IPS-15b (cell line): ENCODE results near the gene HARBI1.
"Not testable (repeated sequence)": the region's sequence is repeated elsewhere in the genome, so short reads cannot be mapped to it uniquely, and the experiment has no call there.

Source experiments
- H3K27me3 ChIP-seq: one replicate; pipeline ENCODE4 v1.6.1; 2013; ENCODE audit warnings: low read length; ENCODE audit not compliant: control insufficient read depth, insufficient read depth
- H3K36me3 ChIP-seq: one replicate; pipeline ENCODE4 v1.6.1; 2013; ENCODE audit warnings: low read length; ENCODE audit not compliant: control insufficient read depth, insufficient read depth
- H3K4me1 ChIP-seq: one replicate; pipeline ENCODE4 v1.6.1; 2013; ENCODE audit warnings: mild to moderate bottlenecking, low read length; ENCODE audit not compliant: control insufficient read depth, insufficient read depth
- H3K4me3 ChIP-seq: one replicate; pipeline ENCODE4 v1.5.1; 2013; ENCODE audit warnings: low read depth, low read length
- H3K9ac ChIP-seq: one replicate; pipeline ENCODE4 v1.6.1; 2013; ENCODE audit warnings: low read depth, mild to moderate bottlenecking, low read length
- H3K9me3 ChIP-seq: one replicate; pipeline ENCODE4 v1.6.1; 2013; ENCODE audit warnings: mild to moderate bottlenecking, low read length; ENCODE audit not compliant: control insufficient read depth, insufficient read depth

The HARBI1 gene

DNA sequence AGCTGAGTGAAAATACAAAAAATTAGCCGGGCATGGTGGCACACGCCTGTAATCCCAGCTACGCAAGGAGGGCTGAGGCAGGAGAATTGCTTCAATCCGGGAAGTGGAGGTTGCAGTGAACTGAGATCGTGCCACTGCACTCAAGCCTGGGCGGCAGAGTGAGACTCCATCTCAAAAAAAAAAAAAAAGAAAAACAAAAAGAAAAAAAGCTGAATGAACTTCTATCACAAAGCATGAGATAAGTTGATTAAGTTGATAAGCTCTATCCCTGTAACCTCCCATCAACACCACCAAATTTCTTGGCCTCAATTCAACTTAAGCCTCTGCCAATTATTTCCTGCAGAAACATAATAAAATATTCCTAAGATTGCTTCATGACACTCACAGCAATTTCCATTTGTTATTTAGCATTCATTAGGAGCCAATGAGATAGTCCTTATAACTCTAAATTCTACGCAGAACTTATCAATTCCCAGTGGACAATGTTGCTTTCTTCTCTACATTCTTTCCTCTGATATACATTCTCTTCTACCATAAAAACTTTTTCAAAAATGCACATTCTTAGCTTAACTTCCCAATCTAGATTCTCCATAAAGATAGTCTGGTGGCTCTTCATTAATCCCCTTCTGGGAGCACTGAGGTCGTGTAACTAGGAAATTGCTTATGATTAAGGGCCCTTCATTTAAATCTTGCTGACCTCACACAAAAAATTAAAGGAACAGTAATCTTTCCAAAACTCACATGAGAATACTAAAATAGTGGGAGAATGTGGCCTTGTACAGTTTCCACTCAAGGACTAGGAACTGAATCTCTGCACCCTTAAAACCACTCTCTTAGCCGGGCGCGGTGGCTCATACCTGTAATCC is 26.1 kb downstream of the HARBI1 start:
- no peak overlapping the region for H3K4me3 ChIP-seq
- no peak overlapping the region for H3K9ac ChIP-seq
- H3K27me3 ChIP-seq, result no peaks in the 10 kb centered on the region
- no peaks in the 10 kb centered on the region for H3K9me3 ChIP-seq
- H3K4me1 ChIP-seq, result peaks cover 6% of the 10 kb centered on the region
- no peaks in the 10 kb centered on the region for H3K36me3 ChIP-seq

DNA sequence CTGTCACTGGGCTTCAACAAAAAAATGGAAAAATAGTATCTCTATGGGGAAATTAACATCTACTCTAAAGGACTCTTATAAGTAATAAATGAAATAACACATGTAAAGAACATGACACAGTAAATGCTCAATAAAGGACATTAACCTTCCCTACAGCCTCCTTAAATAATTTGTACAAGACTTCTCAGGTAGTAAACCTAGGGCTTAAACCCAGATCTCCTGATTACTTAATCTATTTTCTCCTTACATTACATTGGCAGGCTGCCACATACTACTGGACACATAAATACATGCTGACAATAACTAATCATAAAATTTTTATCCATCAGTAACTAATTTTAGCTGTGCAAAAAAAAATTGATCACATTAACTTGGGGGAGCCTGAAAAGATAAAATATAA is 28.1 kb downstream of the HARBI1 start:
- no peak overlapping the region for H3K9ac ChIP-seq
- no peaks in the 10 kb centered on the region for H3K9me3 ChIP-seq
- H3K36me3 ChIP-seq, result no peaks in the 10 kb centered on the region
- H3K4me3 ChIP-seq, result no peak overlapping the region
- H3K27me3 ChIP-seq, result no peaks in the 10 kb centered on the region
- no peaks in the 10 kb centered on the region for H3K4me1 ChIP-seq

- H3K9ac ChIP-seq, result no peak overlapping the region
- H3K9me3 ChIP-seq, result no peaks in the 10 kb centered on the region
- no peaks in the 10 kb centered on the region for H3K4me1 ChIP-seq
- no peak overlapping the region for H3K4me3 ChIP-seq
- H3K27me3 ChIP-seq, result no peaks in the 10 kb centered on the region
- H3K36me3 ChIP-seq, result no peaks in the 10 kb centered on the region
Measured at GRCh38 chr11:46588131-46588530, 28.9 kb downstream of the HARBI1 start.

DNA sequence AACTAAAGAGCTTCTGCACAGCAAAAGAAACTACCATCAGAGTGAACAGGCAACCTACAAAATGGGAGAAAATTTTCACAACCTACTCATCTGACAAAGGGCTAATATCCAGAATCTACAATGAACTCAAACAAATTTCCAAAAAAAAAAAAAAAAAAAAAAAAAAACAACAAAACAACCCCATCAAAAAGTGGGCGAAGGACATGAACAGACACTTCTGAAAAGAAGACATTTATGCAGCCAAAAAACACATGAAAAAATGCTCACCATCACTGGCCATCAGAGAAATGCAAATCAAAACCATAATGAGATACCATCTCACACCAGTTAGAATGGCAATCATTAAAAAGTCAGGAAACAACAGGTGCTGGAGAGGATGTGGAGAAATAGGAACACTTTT is 33.5 kb downstream of the HARBI1 start:
- H3K27me3 ChIP-seq, H3K4me3 ChIP-seq, H3K4me1 ChIP-seq, H3K36me3 ChIP-seq, H3K9me3 ChIP-seq, H3K9ac ChIP-seq: not testable (repeated sequence)

- H3K9ac ChIP-seq, result no peak overlapping the region
- H3K9me3 ChIP-seq, result no peaks in the 10 kb centered on the region
- H3K27me3 ChIP-seq, result no peaks in the 10 kb centered on the region
- H3K4me1 ChIP-seq, result no peaks in the 10 kb centered on the region
- no peaks in the 10 kb centered on the region for H3K36me3 ChIP-seq
- H3K4me3 ChIP-seq, result no peak overlapping the region
Measured at GRCh38 chr11:46582588-46582987, 34.4 kb downstream of the HARBI1 start.

DNA sequence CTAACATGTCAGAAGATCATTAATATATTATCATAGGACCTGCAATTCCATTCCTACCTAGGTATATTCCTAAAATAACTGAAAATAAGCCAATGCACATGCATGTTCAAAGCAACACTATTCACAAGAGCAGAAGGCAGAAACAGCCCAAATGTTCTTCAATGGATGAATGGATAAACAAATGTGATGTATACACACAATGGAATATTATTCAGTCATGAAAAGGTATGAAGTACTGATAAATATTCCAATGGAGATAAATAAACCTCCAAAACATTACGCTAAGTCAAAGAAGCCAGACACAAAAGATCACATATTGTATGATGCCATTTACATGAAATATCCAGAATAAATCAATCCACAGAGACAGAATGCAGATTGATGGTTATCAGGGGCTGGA is 40.0 kb downstream of the HARBI1 start:
- Histone ChIP-seq H3K4me3 (no peak overlapping the region), H3K27me3 (no peaks in the 10 kb centered on the region), H3K9me3 (no peaks in the 10 kb centered on the region), H3K36me3 (peaks cover under 1% of the 10 kb centered on the region), H3K4me1 (no peaks in the 10 kb centered on the region), H3K9ac (no peak overlapping the region)

- Histone ChIP-seq H3K9ac (no peak overlapping the region), H3K9me3 (no peaks in the 10 kb centered on the region), H3K4me1 (no peaks in the 10 kb centered on the region), H3K36me3 (peaks cover 2% of the 10 kb centered on the region), H3K4me3 (no peak overlapping the region), H3K27me3 (no peaks in the 10 kb centered on the region)
Measured at GRCh38 chr11:46574656-46575055, 42.4 kb downstream of the HARBI1 start.

DNA sequence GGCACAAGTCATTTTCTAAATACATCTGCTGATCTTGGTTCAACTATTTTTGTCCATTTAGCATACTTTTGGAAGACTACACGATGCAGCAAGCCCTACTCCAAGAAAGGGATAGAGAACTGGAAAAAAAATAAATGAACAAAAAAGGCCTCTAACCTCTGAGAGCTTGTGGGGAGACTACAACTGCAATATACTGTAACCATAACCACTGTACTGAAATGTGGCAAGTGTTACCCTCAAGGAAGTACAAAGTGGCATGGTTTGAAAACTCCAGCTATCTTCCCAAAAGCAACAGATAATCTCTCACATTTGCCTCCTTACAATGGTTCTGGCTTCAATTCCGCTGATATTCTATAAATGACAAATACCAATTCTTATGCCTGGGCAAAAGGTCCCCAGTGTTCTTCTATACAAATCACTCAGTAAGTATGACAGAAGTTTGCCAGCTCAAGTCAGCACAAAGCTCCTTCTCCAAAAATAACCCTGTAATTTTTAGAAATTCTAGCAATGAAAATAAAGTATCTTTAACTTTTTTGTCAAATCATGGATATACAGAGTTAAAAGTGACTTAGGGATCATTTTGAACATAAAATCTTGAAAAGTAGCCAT is 46.1 kb downstream of the HARBI1 start:
- Histone ChIP-seq H3K9me3 (no peaks in the 10 kb centered on the region), H3K4me3 (no peak overlapping the region), H3K9ac (no peak overlapping the region), H3K4me1 (no peaks in the 10 kb centered on the region), H3K36me3 (peaks cover 2% of the 10 kb centered on the region), H3K27me3 (no peaks in the 10 kb centered on the region)

GRCh38 chr11:46565232-46565840 is 51.7 kb downstream of the HARBI1 start:
- H3K4me3 ChIP-seq, result no peak overlapping the region
- no peaks in the 10 kb centered on the region for H3K27me3 ChIP-seq
- H3K9ac ChIP-seq, result no peak overlapping the region
- H3K9me3 ChIP-seq, result no peaks in the 10 kb centered on the region
- H3K36me3 ChIP-seq, result no peaks in the 10 kb centered on the region
- no peaks in the 10 kb centered on the region for H3K4me1 ChIP-seq

- Histone ChIP-seq H3K4me3 (no peak overlapping the region), H3K9me3 (no peaks in the 10 kb centered on the region), H3K27me3 (no peaks in the 10 kb centered on the region), H3K4me1 (no peaks in the 10 kb centered on the region), H3K9ac (no peak overlapping the region), H3K36me3 (no peaks in the 10 kb centered on the region)
Measured at GRCh38 chr11:46564459-46564858, 52.6 kb downstream of the HARBI1 start.

DNA sequence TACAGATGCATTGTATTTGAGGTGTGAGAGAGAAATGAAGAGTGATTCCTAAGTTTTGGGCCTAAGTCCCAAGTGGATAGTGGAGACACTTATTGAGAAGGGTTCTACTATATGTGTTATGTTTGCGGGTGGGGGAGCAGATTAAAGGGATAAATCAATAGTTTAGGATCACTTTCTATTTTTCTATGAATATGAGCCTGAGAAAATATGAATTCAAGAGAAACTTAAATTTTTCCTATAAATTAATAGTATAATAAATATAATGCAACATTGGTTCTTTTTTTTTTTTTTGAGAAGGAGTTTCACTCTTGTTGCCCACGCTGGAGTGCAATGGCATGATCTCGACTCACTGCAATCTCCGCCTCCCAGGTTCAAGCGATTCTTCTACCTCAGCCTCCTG is 54.5 kb downstream of the HARBI1 start:
- no peaks in the 10 kb centered on the region for H3K36me3 ChIP-seq

More for the DNA sequence above, 54.5 kb downstream of the HARBI1 start:
- peaks cover 2% of the 10 kb centered on the region for H3K4me1 ChIP-seq
- no peak overlapping the region for H3K4me3 ChIP-seq
- H3K9ac ChIP-seq, result no peak overlapping the region
- H3K9me3 ChIP-seq, result no peaks in the 10 kb centered on the region
- H3K27me3 ChIP-seq, result no peaks in the 10 kb centered on the region
